Mesodermal cell (in vitro differentiated cells): Measurements from ENCODE around the gene HCFC1R1.

Experiments
- H3K27ac ChIP-seq: 2 replicates; pipeline ENCODE4 v1.7.0; 2013; ENCODE audit warnings: mild to moderate bottlenecking, low read depth, low read length, moderate library complexity; ENCODE audit not compliant: severe bottlenecking
- H3K36me3 ChIP-seq: 2 replicates; pipeline ENCODE4 v1.7.1; 2013; ENCODE audit warnings: mild to moderate bottlenecking, low read length, moderate library complexity; ENCODE audit not compliant: control insufficient read depth, insufficient read depth
- H3K4me1 ChIP-seq: one replicate; pipeline ENCODE4 v1.7.1; 2013; ENCODE audit warnings: mild to moderate bottlenecking, low read length; ENCODE audit not compliant: insufficient read depth, control insufficient read depth, poor library complexity, severe bottlenecking
- H3K4me3 ChIP-seq: 2 replicates; pipeline ENCODE4 v1.7.0; 2013; ENCODE audit warnings: low read length, control low read depth, mild to moderate bottlenecking; ENCODE audit not compliant: insufficient read depth, poor library complexity, severe bottlenecking; ENCODE audit errors: extremely low read depth
- H3K9me3 ChIP-seq: 2 replicates; pipeline ENCODE4 v1.7.1; 2013; ENCODE audit warnings: mild to moderate bottlenecking, low read length, moderate library complexity; ENCODE audit not compliant: control insufficient read depth
- WGBS, 2 experiments: methylation state at CpG; one replicate each; pipeline ENCODE4 v1.1.5; 2013; ENCODE audit warnings: missing lambda C conversion rate in 2 of 2; ENCODE audit not compliant: insufficient coverage in 2 of 2; 5-methylcytosine and 5-hydroxymethylcytosine counted together

HCFC1R1 gene

DNA sequence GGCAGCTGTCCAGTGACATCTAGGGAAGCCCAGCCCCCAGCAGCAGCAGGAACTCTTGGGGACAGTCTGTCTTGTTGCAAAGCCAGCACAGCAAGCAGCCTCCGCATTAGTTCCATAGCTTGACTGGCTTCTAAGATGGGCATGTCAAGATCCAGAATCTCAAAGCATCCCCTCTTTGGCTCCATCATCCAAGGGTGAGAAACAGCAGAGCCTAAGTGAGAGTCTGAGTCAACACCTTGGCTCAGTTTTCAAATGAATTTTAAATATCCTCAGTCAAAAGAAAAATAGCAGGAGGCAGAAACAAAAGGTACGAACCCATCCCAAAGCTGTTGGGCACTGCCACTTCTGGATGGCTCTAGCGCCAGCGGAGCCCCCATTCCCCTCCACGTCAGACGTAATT lies 8.8 kb downstream of the HCFC1R1 start:
- Histone ChIP-seq H3K36me3 (no peaks in the 10 kb centered on the region), H3K9me3 (no peaks in the 10 kb centered on the region)
- 91 to 92% methylated on average over 5 to 6 of the region's 6 CpGs for WGBS, 2 experiments

DNA sequence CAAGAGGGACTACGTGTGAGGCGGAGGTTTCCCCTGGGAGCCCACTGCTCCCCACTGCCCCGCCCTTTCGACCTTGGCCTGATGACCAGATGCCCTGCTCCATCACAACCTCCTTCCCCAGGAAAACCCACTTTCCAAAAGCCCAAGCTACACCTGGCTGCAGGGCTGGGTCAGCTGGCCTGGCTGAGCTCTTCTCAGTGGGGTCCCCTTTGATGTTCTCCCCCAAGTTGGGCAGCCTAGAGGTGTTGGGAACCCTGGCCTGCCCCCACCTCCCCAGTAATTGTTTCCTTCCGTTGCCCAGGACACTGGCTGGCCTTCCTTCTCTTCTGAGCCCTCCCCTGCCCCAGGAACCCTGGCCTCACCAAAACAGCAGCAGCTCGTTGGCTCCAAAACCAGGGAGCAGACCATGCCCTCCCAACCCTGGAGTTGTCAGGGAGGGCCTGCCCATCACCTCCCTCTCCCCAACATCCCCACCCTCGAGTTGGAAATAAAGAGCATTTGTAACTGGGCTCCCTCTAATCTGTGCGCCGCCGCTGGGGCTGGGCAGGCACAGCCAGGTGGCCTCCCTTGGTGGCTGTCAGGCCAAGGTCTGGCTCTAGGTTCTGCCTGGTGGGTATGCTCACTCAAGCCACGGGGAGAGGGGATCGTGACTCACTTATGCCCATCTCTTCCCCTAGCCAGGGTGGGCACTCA lies 9.6 kb downstream of the HCFC1R1 start:
- 82 to 92% methylated on average over 8 of the region's 12 CpGs for WGBS, 2 experiments
- no peak overlapping the region for H3K27ac ChIP-seq
- H3K4me3 ChIP-seq = no peak overlapping the region
- H3K4me1 ChIP-seq = peaks cover 20% of the 10 kb centered on the region
- no peaks in the 10 kb centered on the region for H3K36me3 ChIP-seq
- H3K9me3 ChIP-seq = no peaks in the 10 kb centered on the region

More for the DNA sequence above, 8.8 kb downstream of the HCFC1R1 start:
- Histone ChIP-seq H3K4me3 (no peak overlapping the region), H3K4me1 (peaks cover 19% of the 10 kb centered on the region), H3K27ac (no peak overlapping the region)

DNA sequence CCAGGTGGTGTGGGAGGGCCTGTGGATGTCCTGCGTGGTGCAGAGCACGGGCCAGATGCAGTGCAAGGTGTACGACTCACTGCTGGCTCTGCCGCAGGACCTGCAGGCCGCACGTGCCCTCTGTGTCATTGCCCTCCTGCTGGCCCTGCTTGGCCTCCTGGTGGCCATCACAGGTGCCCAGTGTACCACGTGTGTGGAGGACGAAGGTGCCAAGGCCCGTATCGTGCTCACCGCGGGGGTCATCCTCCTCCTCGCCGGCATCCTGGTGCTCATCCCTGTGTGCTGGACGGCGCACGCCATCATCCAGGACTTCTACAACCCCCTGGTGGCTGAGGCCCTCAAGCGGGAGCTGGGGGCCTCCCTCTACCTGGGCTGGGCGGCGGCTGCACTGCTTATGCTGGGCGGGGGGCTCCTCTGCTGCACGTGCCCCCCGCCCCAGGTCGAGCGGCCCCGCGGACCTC lies 10.2 kb downstream of the HCFC1R1 start:
- Histone ChIP-seq H3K36me3 (no peaks in the 10 kb centered on the region), H3K9me3 (no peaks in the 10 kb centered on the region), H3K4me1 (peaks cover 25% of the 10 kb centered on the region), H3K4me3 (no peak overlapping the region), H3K27ac (no peak overlapping the region)
- WGBS, 2 experiments = 85 to 86% methylated on average over 27 of the region's 27 CpGs

DNA sequence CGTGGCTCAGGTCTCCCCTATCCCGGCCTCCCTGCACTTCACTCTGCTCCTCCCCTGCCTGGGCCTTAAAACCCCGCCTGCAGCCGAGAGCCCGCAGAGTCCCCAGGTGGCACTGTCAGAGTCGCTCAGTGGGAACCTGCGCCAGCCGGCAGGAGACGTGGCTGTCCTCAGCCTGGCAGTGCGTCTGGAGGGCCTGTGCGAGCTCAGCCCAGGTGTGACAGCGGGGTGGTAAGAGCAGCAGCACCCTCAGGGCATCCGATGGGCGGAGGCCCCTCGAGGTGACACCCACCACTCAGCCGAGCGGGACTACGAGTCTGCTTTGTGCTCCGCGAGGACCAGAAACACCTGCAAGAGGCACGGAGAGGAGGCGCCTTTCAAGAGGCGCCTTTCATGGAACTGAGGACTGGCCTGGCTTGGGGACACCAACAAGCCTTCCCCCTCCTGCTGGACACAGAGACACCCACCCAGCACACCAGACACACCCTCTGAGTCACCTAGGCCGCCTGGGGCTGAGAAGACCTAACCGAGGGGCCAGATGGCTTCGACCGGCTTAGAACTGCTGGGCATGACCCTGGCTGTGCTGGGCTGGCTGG lies 10.8 kb downstream of the HCFC1R1 start, which contains the start of gene CLDN9:
Gene CLDN9 (plus strand): TSS at position 96 of the 593 bp plus-strand sequence. CDS start 440 bp downstream, at position 536.
- Histone ChIP-seq H3K36me3 (no peaks in the 10 kb centered on the region), H3K4me3 (no peak within 1 kb of the TSS), H3K9me3 (no peaks in the 10 kb centered on the region), H3K27ac (no peak within 1 kb of the TSS), H3K4me1 (peaks cover 31% of the 10 kb centered on the region)
- WGBS, 2 experiments = 35 to 40% methylated on average over 25 to 26 of the region's 27 CpGs

DNA sequence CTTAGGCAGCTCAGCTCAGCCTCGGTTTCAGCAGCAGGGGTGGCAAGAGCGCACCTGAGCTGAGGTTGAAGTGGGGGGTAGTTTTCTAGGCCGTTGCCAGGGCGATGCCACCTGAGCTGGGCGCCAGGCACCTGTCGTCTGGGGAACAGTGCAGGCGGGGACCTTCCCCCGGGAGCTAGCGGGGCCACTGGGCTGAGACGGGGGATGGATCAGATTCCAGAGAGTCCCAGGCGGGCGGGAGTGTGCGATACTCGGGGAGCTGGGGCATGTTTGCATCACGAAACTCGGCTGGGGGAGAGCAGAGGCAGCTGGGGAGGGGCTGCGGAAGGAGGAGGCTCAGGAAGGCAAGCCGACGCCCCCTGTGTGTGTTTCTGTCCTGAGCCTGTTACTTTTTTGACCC lies 11.5 kb downstream of the HCFC1R1 start:
- peaks cover 37% of the 10 kb centered on the region for H3K4me1 ChIP-seq
- 27 to 37% methylated on average over 12 to 15 of the region's 19 CpGs for WGBS, 2 experiments

DNA sequence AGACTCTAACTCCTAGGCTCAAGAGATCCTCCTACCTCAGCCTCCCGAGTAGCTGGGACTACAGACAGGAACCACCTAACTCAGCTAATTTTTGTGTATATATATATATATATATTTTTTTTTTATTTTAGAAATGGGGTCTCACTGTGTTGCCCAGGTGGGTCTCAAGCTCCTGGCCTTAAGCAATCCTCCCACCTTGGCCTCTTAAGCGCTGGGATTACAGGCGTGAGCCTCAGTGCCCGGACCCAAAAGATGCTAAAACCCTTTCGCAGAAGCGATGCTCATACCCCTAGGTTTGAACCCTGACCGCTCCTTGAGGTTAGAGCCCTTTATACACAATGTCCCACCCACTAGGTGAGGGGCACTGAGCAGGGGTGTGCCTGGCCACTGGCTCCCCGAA lies 13.2 kb downstream of the HCFC1R1 start:
- H3K4me1 ChIP-seq = peaks cover 41% of the 10 kb centered on the region

More for the DNA sequence above, 11.5 kb downstream of the HCFC1R1 start:
- no peak overlapping the region for H3K4me3 ChIP-seq
- no peak overlapping the region for H3K27ac ChIP-seq
- H3K9me3 ChIP-seq = no peaks in the 10 kb centered on the region
- no peaks in the 10 kb centered on the region for H3K36me3 ChIP-seq

DNA sequence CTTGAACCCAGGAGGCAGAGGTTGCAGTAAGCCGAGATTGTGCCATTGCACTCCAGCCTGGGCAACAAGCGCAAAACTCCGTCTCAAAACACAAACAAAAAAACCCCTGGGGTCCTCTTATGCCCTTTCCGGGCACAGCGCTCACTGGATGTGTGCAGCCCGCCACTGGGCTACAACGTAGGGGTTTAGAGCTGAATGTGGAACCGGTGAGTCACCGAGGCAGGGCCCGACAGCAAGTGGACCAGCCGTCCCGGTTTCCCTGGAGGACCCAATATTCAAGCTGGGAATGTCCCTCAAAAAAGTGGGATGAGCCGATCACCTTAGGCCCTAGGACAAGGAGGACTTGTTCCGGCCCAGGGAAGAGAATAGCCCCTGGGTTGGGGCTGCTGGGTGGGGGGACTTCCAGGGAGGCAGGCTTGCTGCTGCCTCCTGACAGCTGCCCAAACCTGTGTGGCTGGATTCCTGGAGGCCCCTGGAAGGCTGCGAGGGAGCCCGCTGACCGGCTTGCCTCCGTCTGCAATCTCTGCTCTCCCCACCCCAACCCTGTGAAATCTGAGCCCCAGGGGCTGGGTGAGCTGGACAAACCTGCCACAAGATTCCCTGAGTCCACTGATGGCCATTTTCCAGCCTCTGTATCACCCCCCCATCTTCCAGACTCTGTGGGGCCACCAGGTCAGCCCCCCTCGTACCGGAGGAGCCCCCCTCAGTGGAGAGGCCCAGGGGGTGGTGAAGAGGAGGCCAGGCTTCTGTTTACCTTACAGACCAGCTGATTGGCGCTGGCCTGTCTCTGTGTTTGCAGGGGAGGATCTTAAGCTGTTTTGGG lies 14.0 kb downstream of the HCFC1R1 start:
- no peaks in the 10 kb centered on the region for H3K9me3 ChIP-seq
- H3K27ac ChIP-seq = peak overlapping the region; percentile 23
- no peaks in the 10 kb centered on the region for H3K36me3 ChIP-seq
- no peak overlapping the region for H3K4me3 ChIP-seq
- peaks cover 41% of the 10 kb centered on the region for H3K4me1 ChIP-seq
- 34 to 38% methylated on average over 14 to 18 of the region's 21 CpGs for WGBS, 2 experiments

More for the DNA sequence above, 13.2 kb downstream of the HCFC1R1 start:
- Histone ChIP-seq H3K36me3 (no peaks in the 10 kb centered on the region), H3K27ac (no peak overlapping the region), H3K9me3 (no peaks in the 10 kb centered on the region), H3K4me3 (no peak overlapping the region)
- WGBS, 2 experiments = 98 to 100% methylated on average over 4 to 6 of the region's 8 CpGs

DNA sequence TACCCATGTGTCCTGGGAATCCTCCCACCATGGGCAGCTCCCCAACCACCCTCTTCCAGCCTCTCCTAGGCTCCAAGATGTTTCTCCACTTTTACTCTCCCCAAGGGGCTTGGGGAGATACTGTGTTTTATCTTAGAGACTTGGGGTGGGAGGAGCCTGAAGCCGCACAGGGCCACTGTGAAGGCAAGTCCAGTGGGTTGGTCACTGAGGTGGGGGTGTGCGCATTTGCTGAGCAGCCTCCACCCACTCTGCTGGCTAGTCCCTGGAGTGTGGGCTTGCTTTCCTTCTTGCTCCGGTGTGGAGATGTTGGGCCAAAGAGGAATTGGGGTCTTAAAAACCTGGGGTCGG lies 15.1 kb downstream of the HCFC1R1 start:
- Histone ChIP-seq H3K4me3 (no peak overlapping the region), H3K4me1 (peaks cover 39% of the 10 kb centered on the region), H3K36me3 (no peaks in the 10 kb centered on the region), H3K9me3 (no peaks in the 10 kb centered on the region), H3K27ac (no peak overlapping the region)
- WGBS, 2 experiments = 51% methylated on average over 4 of the region's 4 CpGs

DNA sequence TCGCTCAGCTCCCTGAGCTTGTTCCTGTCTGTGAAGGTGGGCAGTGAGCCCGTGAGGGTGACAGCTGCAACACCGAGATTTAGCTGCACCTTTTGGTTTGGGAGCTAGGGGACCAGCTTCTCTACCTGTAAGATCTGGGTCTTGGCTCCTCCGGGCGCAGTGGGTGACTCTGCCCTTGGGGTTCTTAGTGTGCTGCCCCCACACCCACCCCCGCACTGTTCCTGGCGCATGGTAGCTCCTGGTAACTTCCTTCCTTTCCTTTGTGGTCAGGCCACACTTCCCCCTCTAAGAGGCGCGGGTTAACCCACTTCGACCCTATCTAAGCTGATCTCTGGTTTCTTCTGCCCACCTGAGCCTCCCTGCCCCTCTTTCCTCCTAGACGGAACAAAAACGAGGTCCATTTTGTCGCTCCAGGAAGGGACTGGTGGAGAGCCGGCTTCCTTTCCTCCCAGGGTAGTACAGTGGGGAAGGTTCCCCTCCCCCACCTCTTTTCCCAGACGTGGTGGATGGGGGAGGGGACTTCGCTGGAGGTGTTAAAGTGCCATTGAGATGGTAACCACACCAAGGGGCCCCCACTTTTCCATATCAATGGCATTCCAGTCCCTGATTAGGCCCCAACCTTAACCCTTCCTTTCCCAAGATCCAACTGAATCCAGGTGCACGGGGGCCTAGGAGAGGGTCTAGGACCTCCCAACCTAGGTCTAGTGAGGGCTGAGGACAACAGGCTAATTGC lies 15.6 kb downstream of the HCFC1R1 start:
- Histone ChIP-seq H3K27ac (no peak overlapping the region), H3K36me3 (no peaks in the 10 kb centered on the region), H3K4me3 (no peak overlapping the region), H3K4me1 (peaks cover 38% of the 10 kb centered on the region), H3K9me3 (no peaks in the 10 kb centered on the region)
- WGBS, 2 experiments = 13 to 22% methylated on average over 10 to 11 of the region's 17 CpGs
